Brain microvascular endothelial cell (primary cell): ENCODE measurements around the gene PCED1B.

Experiments
- DNase-seq: peaks from one replicate; pipeline ENCODE4 v3.0.0-alpha.2; 2020
- H3K27ac ChIP-seq: fragments of 250-450 bp; sonication (Bioruptor Pico); 2 replicates; pipeline ENCODE4 v1.5.1; 2020; ENCODE audit warnings: mild to moderate bottlenecking, moderate library complexity
- H3K27me3 ChIP-seq: fragments of 250-450 bp; sonication (Bioruptor Pico); replicated peaks from 2 replicates; pipeline ENCODE4 v1.5.1; 2020; ENCODE audit warnings: mild to moderate bottlenecking
- H3K36me3 ChIP-seq: fragments of 250-450 bp; sonication (Bioruptor Pico); replicated peaks from 2 replicates; pipeline ENCODE4 v1.5.1; 2020; ENCODE audit warnings: mild to moderate bottlenecking
- H3K4me3 ChIP-seq: 2 replicates; pipeline ENCODE4 v1.5.1; 2011; ENCODE audit warnings: low read depth, mild to moderate bottlenecking, control low read depth, low read length, moderate library complexity
- CTCF ChIP-seq: IDR thresholded peaks from 2 replicates; pipeline ENCODE4 v1.5.1; 2011; ENCODE audit warnings: low read depth, mild to moderate bottlenecking, moderate library complexity, low read length, control low read depth, inconsistent platforms; ENCODE audit errors: missing control alignments
- in situ Hi-C: cut with HindIII; loops from 2 replicates; pipeline ENCODE4 v1.10.0; 2017; ENCODE audit warnings: low sequenced_read_pairs, low pct_ligation_motif_present

The PCED1B gene

GRCh38 chr12:47088021-47088944, 8.9 kb downstream of the PCED1B start:
- TF ChIP-seq CTCF, result no peak
- H3K27me3 ChIP-seq, result no peaks in the 10 kb centered on the region
- peak; percentile 56 for DNase-seq
- peak overlapping the region; percentile 88 for H3K27ac ChIP-seq
- in situ Hi-C loops, result no loop called here
- no peaks in the 10 kb centered on the region for H3K36me3 ChIP-seq
- no peak overlapping the region for H3K4me3 ChIP-seq

DNA sequence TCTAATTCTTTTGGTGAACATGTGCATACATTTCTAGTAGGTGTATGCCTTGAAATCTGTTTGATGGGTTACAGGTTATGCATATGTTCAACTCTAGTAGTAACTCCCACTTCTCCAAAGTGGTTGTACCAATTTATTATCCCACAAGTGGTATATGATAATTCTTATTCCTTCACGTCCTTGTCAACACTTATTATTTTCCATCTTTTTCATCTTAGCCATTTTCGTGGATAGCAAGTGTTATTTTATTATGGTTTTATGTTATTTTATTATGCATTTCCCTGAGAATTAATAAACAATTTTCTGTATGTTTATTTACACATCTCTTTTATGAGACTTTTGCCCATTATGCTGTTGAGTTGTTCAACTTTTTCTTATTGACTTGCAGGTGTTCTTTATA, 11.6 kb downstream of the PCED1B start:
- Histone ChIP-seq H3K27me3 (no peaks in the 10 kb centered on the region), H3K27ac (no peak overlapping the region), H3K4me3 (no peak overlapping the region), H3K36me3 (no peaks in the 10 kb centered on the region)
- in situ Hi-C loops, result no loop called here
- DNase-seq, result no peak
- TF ChIP-seq CTCF, result no peak

GRCh38 chr12:47094804-47095203, 15.4 kb downstream of the PCED1B start:
- DNase-seq, result peak; percentile 63
- Histone ChIP-seq H3K36me3 (no peaks in the 10 kb centered on the region), H3K4me3 (no peak overlapping the region), H3K27me3 (no peaks in the 10 kb centered on the region), H3K27ac (peak overlapping the region; percentile 94)
- in situ Hi-C loops, result no loop called here
- TF ChIP-seq CTCF, result no peak

- peak; percentile 89 for DNase-seq
- in situ Hi-C loops, result no loop called here
- Histone ChIP-seq H3K27me3 (no peaks in the 10 kb centered on the region), H3K27ac (peak overlapping the region; percentile 94), H3K4me3 (no peak overlapping the region), H3K36me3 (no peaks in the 10 kb centered on the region)
- no peak for TF ChIP-seq CTCF
Measured at GRCh38 chr12:47095446-47096236, 16.2 kb downstream of the PCED1B start.

DNA sequence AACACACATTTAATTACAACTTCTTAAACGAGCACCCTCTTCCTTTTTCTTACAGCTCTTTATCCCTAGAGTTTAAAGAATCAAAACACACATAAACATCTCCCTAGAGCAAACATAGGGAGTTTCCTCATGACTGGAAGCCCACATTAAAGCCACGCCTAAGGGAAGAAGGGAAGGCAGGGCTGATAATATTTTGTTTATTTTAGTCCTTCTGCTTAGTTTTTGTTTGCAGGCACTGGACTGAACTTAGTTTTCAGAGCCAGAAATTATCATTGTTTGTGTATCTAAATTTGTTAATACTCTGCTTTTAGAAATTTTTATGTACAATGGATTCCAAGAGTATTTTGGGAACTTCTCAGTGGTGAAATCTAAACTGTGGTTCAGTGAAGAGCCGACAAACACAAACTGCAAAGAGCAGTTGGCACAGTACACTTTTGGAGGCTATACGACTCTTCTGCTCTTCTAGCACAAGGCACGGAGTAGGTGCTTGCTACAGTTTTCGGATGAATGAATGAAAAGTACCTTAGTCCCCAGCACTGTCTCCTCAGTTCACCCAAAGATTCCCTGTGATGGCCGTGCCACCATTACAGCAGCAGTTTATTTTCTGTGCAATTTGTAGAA, 18.0 kb downstream of the PCED1B start:
- Histone ChIP-seq H3K27ac (peak overlapping the region; percentile 94), H3K36me3 (no peaks in the 10 kb centered on the region), H3K27me3 (no peaks in the 10 kb centered on the region), H3K4me3 (no peak overlapping the region)
- no peak for TF ChIP-seq CTCF
- in situ Hi-C loops, result no loop called here
- DNase-seq, result no peak
